Brain microvascular endothelial cell (primary cell): Measurements from ENCODE around the gene DPP9.
A peak's percentile ranks its signal among the peaks of the same experiment; 100 is the strongest.

Experiments used
- DNase-seq: peaks from one replicate; pipeline ENCODE4 v3.0.0-alpha.2; 2020
- H3K27ac ChIP-seq: fragments of 250-450 bp; sonication (Bioruptor Pico); 2 replicates; pipeline ENCODE4 v1.5.1; 2020; ENCODE audit warnings: mild to moderate bottlenecking, moderate library complexity
- H3K27me3 ChIP-seq: fragments of 250-450 bp; sonication (Bioruptor Pico); replicated peaks from 2 replicates; pipeline ENCODE4 v1.5.1; 2020; ENCODE audit warnings: mild to moderate bottlenecking
- H3K36me3 ChIP-seq: fragments of 250-450 bp; sonication (Bioruptor Pico); replicated peaks from 2 replicates; pipeline ENCODE4 v1.5.1; 2020; ENCODE audit warnings: mild to moderate bottlenecking
- H3K4me3 ChIP-seq: 2 replicates; pipeline ENCODE4 v1.5.1; 2011; ENCODE audit warnings: low read depth, mild to moderate bottlenecking, control low read depth, low read length, moderate library complexity
- CTCF ChIP-seq: IDR thresholded peaks from 2 replicates; pipeline ENCODE4 v1.5.1; 2011; ENCODE audit warnings: low read depth, mild to moderate bottlenecking, moderate library complexity, low read length, control low read depth, inconsistent platforms; ENCODE audit errors: missing control alignments
- in situ Hi-C: cut with HindIII; loops from 2 replicates; pipeline ENCODE4 v1.10.0; 2017; ENCODE audit warnings: low sequenced_read_pairs, low pct_ligation_motif_present

DPP9 gene

GRCh38 chr19:4714016-4714415 is 9.6 kb downstream of the DPP9 start:
- Histone ChIP-seq H3K27me3 (no peaks in the 10 kb centered on the region), H3K36me3 (peaks cover 73% of the 10 kb centered on the region), H3K27ac (peak overlapping the region; percentile 86), H3K4me3 (no peak overlapping the region)
- TF ChIP-seq CTCF: no peak
- no peak for DNase-seq
- in situ Hi-C loops: no loop called here

- Histone ChIP-seq H3K4me3 (no peak overlapping the region), H3K27me3 (no peaks in the 10 kb centered on the region), H3K36me3 (peaks cover 68% of the 10 kb centered on the region), H3K27ac (peak overlapping the region; percentile 86)
- peak; percentile 96 for DNase-seq
- in situ Hi-C loops: no loop called here
- TF ChIP-seq CTCF: peak; percentile 5
Observed at GRCh38 chr19:4713384-4713951, 10.2 kb downstream of the DPP9 start.

- TF ChIP-seq CTCF: no peak
- peaks cover 63% of the 10 kb centered on the region for H3K36me3 ChIP-seq
- H3K4me3 ChIP-seq: no peak overlapping the region
- peak overlapping the region; percentile 86 for H3K27ac ChIP-seq
- no peak for DNase-seq
- H3K27me3 ChIP-seq: no peaks in the 10 kb centered on the region
- in situ Hi-C loops: no loop called here
Observed at GRCh38 chr19:4712771-4713170, 10.9 kb downstream of the DPP9 start.

GRCh38 chr19:4711211-4711610 is 12.4 kb downstream of the DPP9 start:
- Histone ChIP-seq H3K27me3 (no peaks in the 10 kb centered on the region), H3K4me3 (no peak overlapping the region), H3K27ac (no peak overlapping the region), H3K36me3 (peaks cover 68% of the 10 kb centered on the region)
- in situ Hi-C loops: no loop called here
- no peak for TF ChIP-seq CTCF
- no peak for DNase-seq

- TF ChIP-seq CTCF: no peak
- in situ Hi-C loops: no loop called here
- no peaks in the 10 kb centered on the region for H3K27me3 ChIP-seq
- H3K27ac ChIP-seq: no peak overlapping the region
- H3K4me3 ChIP-seq: no peak overlapping the region
- no peak for DNase-seq
- H3K36me3 ChIP-seq: peaks cover 65% of the 10 kb centered on the region
Observed at GRCh38 chr19:4710281-4710600, 13.4 kb downstream of the DPP9 start.

GRCh38 chr19:4709440-4710280 is 14.0 kb downstream of the DPP9 start:
- DNase-seq: no peak
- H3K36me3 ChIP-seq: peaks cover 64% of the 10 kb centered on the region
- in situ Hi-C loops: no loop called here
- TF ChIP-seq CTCF: no peak
- no peak overlapping the region for H3K27ac ChIP-seq
- no peaks in the 10 kb centered on the region for H3K27me3 ChIP-seq
- no peak overlapping the region for H3K4me3 ChIP-seq
